Activated gamma-delta T cell treated with anti-CD3 and anti-CD28 coated beads, Interleukin-2, amount 50 U/mL, for 16 hours (primary cell): ENCODE results near the gene CAMKMT.

Source experiments
- DNase-seq: peaks from one replicate; pipeline ENCODE4 v3.0.0-alpha.2; 2020; ENCODE audit warnings: low read depth

CAMKMT gene

DNA sequence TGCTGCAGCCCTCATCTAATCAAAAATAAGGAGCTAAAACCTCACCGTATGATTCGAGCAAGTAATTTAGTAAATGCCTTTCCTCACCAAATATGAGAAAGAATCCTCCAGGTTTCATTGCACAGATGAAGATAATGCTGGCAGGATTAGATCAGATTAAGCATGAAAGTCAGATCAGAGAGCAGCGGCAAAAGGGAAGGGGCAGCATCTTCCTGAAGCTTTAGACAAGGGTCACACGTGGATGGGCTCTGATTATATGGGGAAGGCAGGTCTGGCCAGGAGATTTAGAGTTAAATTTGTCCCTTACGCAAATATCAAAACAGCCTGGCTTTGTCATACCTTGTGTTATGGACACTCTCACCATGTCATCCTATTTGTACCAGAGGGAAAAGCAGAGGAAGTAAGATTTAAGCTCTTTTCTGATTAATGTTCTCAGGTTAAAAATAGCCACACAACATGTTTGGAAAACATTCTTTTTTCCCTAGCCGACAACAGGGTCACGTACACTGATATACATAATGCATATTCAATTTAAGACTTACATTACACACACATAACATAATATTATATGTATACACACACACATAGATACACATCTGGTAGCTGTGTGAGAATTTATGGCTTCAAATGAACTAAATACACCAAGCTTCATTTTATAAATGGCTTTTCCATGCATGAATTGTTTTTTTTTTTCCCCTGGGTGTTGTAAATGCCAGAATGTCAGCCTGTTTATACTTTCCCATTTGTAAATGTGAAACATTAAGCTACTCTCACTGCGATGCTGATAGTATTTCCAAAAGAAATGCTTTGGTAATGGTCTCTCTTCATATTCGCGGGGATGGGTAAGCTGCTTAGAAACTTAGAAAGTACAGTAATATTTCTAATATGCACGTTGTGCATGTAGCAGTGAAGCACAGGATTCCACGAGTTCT lies 383.5 kb downstream of the CAMKMT start:
- DNase-seq, result no peak

- no peak for DNase-seq
Observed at GRCh38 chr2:44745922-44746766, 384.4 kb downstream of the CAMKMT start.

GRCh38 chr2:44746856-44747615 lies 385.3 kb downstream of the CAMKMT start:
- DNase-seq, result no peak

- no peak for DNase-seq
Observed at GRCh38 chr2:44747794-44748193, 386.0 kb downstream of the CAMKMT start.

DNA sequence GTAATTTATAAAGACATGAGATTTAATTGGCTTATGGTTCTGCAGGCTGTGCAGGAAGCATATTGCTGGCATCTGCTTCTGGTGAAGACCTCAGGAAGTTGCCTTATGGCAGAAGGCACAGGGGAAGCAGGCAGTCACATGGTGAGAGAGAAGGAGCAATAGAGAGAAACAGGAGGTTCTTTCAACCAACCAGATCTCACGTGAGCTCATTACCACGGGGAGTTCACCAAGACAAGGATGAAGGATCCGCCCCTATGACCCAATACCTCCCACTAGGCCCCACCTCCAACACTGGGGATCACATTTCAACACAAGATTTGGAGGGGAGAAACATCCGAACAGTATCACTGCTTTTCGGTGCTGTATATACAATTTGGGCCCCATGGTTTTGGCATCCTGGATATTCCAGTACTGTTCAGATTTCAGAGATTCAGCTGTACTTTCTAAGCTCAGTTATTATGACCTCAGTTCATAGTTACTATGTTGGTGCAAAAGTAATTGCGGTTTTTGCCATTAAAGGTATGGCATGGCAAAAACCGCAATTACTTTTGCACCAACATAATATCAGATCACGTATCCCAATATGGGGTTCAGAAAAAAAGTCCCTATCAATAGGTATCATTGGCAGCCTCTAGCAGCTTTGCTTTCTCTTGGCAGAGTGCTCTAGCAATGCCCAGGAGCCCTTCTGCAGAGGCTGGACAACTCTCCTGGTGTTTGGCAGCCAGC lies 390.2 kb downstream of the CAMKMT start:
- no peak for DNase-seq

DNA sequence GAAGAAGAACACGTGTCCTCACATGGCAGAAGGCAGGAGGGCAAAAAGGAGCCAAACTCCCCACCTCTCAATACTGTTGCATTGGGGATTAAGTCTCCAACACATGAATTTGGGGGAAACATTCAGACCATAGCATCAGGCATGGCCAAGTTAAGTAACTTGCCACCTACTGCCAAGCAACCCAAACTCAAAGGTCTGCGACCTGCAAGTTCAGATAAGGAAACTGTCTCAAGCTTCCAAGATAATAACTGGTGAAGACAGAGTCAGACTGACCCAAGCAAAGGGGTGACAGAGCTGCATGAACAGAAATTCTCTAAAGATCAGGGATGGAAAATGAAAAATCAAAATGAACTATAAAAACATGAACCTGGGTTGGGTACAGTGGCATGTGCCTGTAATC lies 391.0 kb downstream of the CAMKMT start:
- DNase-seq, result no peak

DNA sequence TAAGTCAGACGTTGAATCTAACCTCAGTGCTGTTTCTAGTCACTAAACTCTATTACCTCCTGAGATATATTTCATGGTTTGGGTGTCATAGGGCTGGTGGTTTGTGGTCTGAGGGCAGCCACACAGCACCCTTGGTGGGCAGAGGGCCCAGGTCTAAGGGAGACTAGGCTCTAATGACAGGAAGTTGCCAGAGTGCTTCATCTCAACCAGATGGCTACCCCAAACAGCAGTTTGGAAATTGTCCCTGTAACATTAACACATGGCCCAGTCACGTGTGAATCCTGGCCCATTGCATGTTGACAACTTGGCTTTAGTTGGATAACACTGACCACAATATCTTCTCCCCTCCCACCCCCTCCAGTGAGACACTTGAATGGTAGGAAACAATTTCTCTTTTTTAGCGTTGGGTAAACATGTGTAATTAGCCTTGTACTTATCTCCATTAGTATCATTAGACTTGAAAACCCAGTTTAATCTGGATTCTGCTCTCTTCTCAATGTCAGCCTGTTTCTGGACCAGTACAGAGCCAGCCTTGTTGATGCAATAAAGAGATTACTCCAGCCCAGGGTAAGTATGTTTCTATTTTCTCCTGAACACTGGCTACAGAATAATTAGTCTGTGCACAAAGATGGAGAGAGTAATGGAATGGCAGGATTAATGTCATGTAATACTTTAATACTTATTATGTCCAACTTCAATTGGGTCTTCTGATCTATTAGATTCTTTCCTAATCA lies 392.0 kb downstream of the CAMKMT start:
- no peak for DNase-seq

DNA sequence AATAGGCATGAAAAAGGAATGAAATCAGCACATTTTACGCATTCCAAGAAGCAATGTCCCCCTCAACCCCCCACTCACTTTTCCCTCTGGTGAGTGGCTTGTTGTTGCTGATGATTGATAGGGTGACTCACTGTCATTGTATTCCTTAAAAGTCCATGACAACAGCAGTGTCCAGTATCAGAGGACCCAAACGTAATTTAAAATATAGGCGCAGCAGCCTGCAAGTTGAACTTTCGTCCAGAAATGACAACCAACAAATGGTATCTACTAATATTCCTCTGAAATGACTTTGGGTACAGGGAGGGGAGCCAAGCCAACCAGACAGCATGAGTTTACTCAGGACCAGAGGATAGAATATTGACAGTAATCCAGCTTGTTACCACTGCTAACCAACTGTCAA lies 396.8 kb downstream of the CAMKMT start:
- DNase-seq, result no peak

DNA sequence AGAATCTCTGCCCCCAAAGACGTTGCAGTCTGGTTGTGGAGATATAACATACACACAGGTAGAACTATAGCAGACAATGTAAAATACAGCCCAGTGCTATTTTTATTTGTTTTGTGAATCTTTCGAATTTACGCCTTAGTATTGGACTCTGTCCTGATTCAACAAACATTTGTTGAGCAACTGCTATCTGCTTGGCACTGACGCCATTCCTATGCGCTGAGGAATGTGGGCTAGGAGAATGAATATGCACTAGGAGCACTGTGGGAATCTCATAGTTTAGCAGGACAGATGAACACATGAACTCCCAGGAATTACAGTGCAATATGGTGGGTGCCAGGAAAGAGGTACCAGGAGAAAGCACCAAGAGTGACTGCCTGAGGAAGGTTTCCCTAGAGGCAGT lies 398.1 kb downstream of the CAMKMT start:
- DNase-seq, result no peak

- no peak for DNase-seq
Observed at GRCh38 chr2:44763275-44763782, 401.6 kb downstream of the CAMKMT start.

DNA sequence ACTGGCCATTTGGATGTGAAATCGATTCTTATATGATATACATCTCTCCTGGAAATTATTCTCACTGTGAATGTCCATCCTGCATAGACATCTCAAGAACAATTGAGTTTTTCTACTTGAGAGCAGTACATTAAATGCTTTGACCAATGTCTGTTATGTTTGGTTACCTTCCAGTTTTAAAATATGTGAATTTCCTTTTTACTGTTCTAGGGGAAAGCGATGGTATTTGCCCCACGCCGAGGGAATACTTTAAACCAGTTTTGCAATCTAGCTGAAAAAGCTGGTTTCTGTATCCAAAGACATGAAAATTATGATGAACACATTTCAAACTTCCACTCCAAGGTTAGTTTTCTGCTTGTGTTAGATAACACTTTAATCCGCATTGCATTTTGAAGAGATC lies 404.5 kb downstream of the CAMKMT start:
- no peak for DNase-seq

DNA sequence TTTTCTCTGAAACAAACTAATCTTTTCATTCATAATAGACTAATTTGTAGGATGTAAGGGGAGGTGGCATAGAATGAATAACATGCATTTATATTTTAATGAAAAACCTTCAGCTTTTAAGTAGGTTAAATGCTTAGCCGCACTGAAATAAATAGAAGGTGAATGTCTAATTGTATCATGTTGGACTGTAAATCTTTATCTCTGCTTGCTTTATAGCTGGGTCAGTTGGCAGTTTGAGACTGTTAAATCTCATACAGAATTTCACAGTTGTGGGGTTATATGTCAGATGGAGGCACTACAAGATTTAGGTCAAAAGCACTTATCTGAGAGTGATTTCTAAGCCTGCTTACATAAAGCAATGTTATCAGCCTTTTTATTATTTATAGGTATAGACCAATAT lies 405.0 kb downstream of the CAMKMT start:
- no peak for DNase-seq

GRCh38 chr2:44767691-44768090 lies 405.9 kb downstream of the CAMKMT start:
- no peak for DNase-seq

DNA sequence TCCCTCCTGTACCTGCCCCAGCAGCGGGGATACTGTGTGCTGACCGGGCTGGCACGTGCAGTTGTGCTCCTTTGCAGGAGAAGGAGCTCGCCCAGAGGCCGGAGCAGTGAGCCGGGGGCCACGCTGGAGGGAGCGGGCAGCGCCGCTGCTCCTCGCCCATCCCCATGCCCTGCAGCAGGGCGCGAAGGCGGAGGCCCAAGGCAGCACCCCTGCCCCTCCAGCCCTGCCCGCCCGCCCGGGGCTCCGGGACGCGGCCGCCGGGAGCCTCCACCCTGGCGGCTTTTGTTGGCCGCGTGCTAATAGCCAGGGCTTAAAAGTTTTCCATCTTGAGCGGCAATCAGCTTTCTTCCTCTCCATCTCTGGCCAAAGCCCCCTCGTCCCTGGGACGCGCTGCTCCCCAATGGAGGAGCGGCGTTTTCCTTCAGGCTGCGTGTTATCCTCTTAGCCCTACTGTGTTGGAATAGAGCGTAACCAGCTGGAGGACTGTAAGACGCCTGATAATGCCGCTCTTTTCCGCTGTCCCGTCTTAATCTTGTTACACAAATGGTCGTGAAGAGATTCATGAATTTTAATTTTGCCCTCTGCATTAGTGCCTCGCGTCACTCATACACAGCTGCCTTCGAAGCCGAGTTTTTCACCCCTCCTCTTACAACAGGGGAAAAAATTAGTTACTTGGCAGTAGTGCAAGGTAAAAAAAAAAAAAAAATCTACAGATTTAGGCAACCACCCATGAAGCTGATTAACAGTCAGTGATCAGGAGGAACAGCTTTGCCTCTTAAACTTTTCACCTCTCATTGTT lies 406.9 kb downstream of the CAMKMT start:
- no peak for DNase-seq

- DNase-seq, result no peak
Observed at GRCh38 chr2:44769349-44770011, 407.7 kb downstream of the CAMKMT start.

DNA sequence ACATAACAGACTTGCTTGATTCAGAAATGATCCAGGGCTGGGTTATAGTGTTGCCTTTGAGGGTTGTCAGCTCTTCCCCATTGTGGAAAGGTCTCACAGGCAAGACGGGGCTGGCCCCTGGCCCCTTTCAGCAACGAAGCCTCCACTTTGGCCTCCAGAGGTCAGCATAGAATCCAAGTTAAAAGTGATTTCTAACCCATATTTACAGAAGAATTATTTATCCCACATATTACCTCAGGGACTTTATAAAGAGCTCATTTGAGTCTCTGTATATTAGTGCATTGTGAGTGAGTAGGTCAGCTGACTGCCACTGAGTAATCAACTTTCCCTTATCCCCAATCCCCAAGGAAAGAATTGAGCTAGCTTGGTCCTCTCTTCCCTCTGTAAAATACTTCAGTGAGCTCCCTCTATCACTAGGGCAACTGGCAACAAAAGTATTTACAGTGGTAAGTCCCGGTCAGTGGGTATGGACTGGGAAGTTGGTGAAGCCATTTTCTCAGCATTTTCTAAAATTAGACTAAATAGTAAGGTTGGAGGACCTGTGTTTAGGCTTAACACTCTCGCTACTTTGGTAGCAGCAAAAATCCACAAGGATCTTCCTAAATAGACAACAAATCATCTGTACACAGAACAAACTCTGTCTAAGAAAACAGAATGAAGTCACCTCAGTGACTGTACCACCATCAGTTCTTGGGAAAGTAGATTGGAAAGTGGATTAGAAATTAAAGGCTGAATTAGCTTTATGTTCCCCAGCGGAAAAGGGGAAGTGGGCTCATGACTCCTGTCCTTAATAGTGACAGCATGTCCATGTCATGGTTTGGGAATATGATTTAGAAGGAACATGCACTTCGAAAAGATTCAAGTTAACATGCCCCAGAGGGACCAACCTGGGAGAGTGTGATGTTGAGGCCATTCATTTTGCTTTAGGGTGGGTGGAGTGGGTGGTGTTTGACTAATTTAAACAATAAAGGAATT lies 408.8 kb downstream of the CAMKMT start:
- DNase-seq, result no peak

GRCh38 chr2:44771522-44771921 lies 409.8 kb downstream of the CAMKMT start:
- no peak for DNase-seq

DNA sequence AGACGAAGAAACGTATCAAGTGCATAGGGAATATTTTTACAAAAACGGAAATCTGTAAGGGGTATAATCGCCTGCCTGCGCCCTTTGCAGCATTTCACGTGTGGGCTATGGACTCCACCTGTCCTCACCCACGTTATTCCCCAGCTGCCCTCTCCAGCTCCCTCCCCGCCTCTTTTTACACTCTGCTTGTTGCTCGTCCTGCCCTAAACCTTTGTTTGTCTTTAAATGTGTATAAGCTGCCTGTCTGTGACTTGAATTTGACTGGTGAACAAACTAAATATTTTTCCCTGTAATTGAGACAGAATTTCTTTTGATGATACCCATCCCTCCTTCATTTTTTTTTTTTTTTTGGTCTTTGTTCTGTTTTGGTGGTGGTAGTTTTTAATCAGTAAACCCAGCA lies 410.4 kb downstream of the CAMKMT start:
- DNase-seq, result no peak
